ENCODE results near the gene TOX2. TPM values are rescaled to one million over a fixed set of nuclear protein-coding genes. Genes with fewer than 3 reads are reported as not detected.

Gene TOX2
- total RNA-seq, 1 experiment from 2014 or later, result 2.7 TPM

GRCh38 chr20:43923917-43924316 lies 9.3 kb downstream of the TOX2 start:
- intact Hi-C loops (cut with micrococcal nuclease), result loop anchor here (2.0 kb wide), 1 partner anchor 161 kb away; no protein-coding TSS in a partner anchor
- Mint-ChIP-seq H3K36me3 (ENCODE audit: insufficient read depth, unreplicated experiment) (peaks cover 6% of the 10 kb centered on the region), H3K4me3 (ENCODE audit: unreplicated experiment) (no peak overlapping the region), H3K9me3 (ENCODE audit: unreplicated experiment) (no peaks in the 10 kb centered on the region), H3K27me3 (ENCODE audit: insufficient read depth, unreplicated experiment) (no peaks in the 10 kb centered on the region), H3K27ac (ENCODE audit: low read depth, unreplicated experiment) (no peak overlapping the region), H3K4me1 (ENCODE audit: insufficient read depth, unreplicated experiment) (peaks cover 20% of the 10 kb centered on the region)
- TF ChIP-seq CTCF (IDR thresholded peaks at IDR 0.05; ENCODE audit: unreplicated experiment), result no peak
- CTCF ChIA-PET, result no interaction called here
- POLR2A ChIA-PET, result interaction anchor here (0.8 to 1.7 kb wide), 2 partner anchors 9 to 18 kb away, joined by 3 read pairs; no protein-coding TSS in a partner anchor
- BruUV-seq (replicated peaks), result no TSS peak
- no peak for DNase-seq (ENCODE audit: unreplicated experiment)

- no peak for DNase-seq (ENCODE audit: unreplicated experiment)
- no peak for TF ChIP-seq CTCF (IDR thresholded peaks at IDR 0.05; ENCODE audit: unreplicated experiment)
- BruUV-seq (replicated peaks), result no TSS peak
- Mint-ChIP-seq H3K36me3 (ENCODE audit: insufficient read depth, unreplicated experiment) (peaks cover 6% of the 10 kb centered on the region), H3K27ac (ENCODE audit: low read depth, unreplicated experiment) (no peak overlapping the region), H3K9me3 (ENCODE audit: unreplicated experiment) (no peaks in the 10 kb centered on the region), H3K4me3 (ENCODE audit: unreplicated experiment) (no peak overlapping the region), H3K27me3 (ENCODE audit: insufficient read depth, unreplicated experiment) (no peaks in the 10 kb centered on the region), H3K4me1 (ENCODE audit: insufficient read depth, unreplicated experiment) (peaks cover 16% of the 10 kb centered on the region)
- CTCF ChIA-PET, result interaction anchor here (1.0 to 1.7 kb wide), 3 partner anchors 12 to 153 kb away, joined by 4 to 6 read pairs (median 5); no protein-coding TSS in a partner anchor
- POLR2A ChIA-PET, result interaction anchor here (1.7 kb wide), 1 partner anchor 14 kb away, joined by 8 read pairs; no protein-coding TSS in a partner anchor
- intact Hi-C loops (cut with micrococcal nuclease), result loop anchor here (2.0 kb wide), 1 partner anchor 160 kb away; no protein-coding TSS in a partner anchor
Observed at GRCh38 chr20:43925215-43925614, 10.6 kb downstream of the TOX2 start.

- CTCF ChIA-PET, result interaction anchor here (0.6 to 1.7 kb wide), 5 partner anchors 11 to 162 kb away, joined by 3 to 6 read pairs (median 5); no protein-coding TSS in a partner anchor
- no peaks in the 10 kb centered on the region for H3K9me3 Mint-ChIP-seq (ENCODE audit: unreplicated experiment)
- DNase-seq (ENCODE audit: unreplicated experiment), result peak; percentile 45
- no peaks in the 10 kb centered on the region for H3K27me3 Mint-ChIP-seq (ENCODE audit: insufficient read depth, unreplicated experiment)
- H3K36me3 Mint-ChIP-seq (ENCODE audit: insufficient read depth, unreplicated experiment), result peaks cover 6% of the 10 kb centered on the region
- intact Hi-C loops (cut with micrococcal nuclease), result loop anchor here (2.0 kb wide), 1 partner anchor 159 kb away; no protein-coding TSS in a partner anchor
- no peak overlapping the region for H3K4me3 Mint-ChIP-seq (ENCODE audit: unreplicated experiment)
- peaks cover 14% of the 10 kb centered on the region for H3K4me1 Mint-ChIP-seq (ENCODE audit: insufficient read depth, unreplicated experiment)
- TF ChIP-seq CTCF (IDR thresholded peaks at IDR 0.05; ENCODE audit: unreplicated experiment), result no peak
- POLR2A ChIA-PET, result interaction anchor here (1.7 kb wide), 1 partner anchor 13 kb away, joined by 8 read pairs; no protein-coding TSS in a partner anchor
- no peak overlapping the region for H3K27ac Mint-ChIP-seq (ENCODE audit: low read depth, unreplicated experiment)
- BruUV-seq (replicated peaks), result no TSS peak
Observed at GRCh38 chr20:43925801-43926200, 11.1 kb downstream of the TOX2 start.

- ChIA-PET POLR2A (interaction anchor here (0.8 to 1.7 kb wide), 2 partner anchors 10 to 13 kb away, joined by 3 to 8 read pairs; no protein-coding TSS in a partner anchor), CTCF (interaction anchor here (0.6 to 1.7 kb wide), 5 partner anchors 10 to 161 kb away, joined by 3 to 6 read pairs (median 5); no protein-coding TSS in a partner anchor)
- Mint-ChIP-seq H3K9me3 (ENCODE audit: unreplicated experiment) (no peaks in the 10 kb centered on the region), H3K4me1 (ENCODE audit: insufficient read depth, unreplicated experiment) (peaks cover 14% of the 10 kb centered on the region), H3K36me3 (ENCODE audit: insufficient read depth, unreplicated experiment) (peaks cover 6% of the 10 kb centered on the region), H3K27me3 (ENCODE audit: insufficient read depth, unreplicated experiment) (no peaks in the 10 kb centered on the region), H3K4me3 (ENCODE audit: unreplicated experiment) (no peak overlapping the region), H3K27ac (ENCODE audit: low read depth, unreplicated experiment) (no peak overlapping the region)
- BruUV-seq (replicated peaks), result no TSS peak
- intact Hi-C loops (cut with micrococcal nuclease), result no loop called here
- DNase-seq (ENCODE audit: unreplicated experiment), result no peak
- no peak for TF ChIP-seq CTCF (IDR thresholded peaks at IDR 0.05; ENCODE audit: unreplicated experiment)
Observed at GRCh38 chr20:43926287-43927050, 11.8 kb downstream of the TOX2 start.
